Kidney tubule cell (primary cell): Measurements from ENCODE around the gene LSR.
"Not testable (repeated sequence)": the region's sequence is repeated elsewhere in the genome, so short reads cannot be mapped to it uniquely, and the experiment has no call there.

Source experiments
- DNase-seq: peaks from one replicate; pipeline ENCODE4 v3.0.0-alpha.2; 2018; ENCODE audit warnings: low spot score

Gene LSR

DNA sequence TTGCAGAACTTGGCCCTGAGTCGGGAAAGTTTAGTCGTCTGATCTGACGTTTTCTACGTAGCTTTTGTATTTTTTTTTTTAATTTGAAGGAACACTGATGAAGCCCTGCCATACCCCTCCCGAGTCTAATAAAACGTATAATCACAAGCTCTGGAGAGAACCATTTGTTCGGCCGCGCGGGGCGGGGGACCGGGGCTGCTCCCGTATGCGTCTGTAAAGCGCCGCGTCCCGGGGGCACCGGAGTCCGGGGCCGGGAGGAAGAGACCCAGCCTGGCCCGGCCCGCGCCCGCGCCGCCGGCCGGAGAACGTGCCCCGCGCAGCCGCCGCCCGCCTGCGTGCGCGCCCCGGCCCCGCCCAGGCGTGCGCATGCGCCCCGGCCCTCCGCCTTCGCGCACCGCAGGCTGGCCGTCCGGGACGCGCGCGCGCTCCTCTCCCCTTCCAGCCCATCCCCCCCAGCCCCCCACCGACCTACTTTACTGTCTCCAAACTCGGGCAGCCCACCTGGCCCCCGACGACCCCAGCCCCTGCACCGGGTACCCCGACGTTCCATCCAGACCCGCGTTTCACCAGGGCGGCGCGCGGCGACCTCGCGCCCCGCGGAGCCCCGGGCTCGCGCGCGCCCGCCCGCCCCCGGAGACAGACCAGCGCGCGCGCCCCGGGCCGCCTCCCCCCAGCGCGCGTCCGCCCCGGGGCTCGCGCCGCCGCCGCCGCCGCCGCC is 19.2 kb downstream of the LSR start:
- peak; percentile 83 for DNase-seq

DNA sequence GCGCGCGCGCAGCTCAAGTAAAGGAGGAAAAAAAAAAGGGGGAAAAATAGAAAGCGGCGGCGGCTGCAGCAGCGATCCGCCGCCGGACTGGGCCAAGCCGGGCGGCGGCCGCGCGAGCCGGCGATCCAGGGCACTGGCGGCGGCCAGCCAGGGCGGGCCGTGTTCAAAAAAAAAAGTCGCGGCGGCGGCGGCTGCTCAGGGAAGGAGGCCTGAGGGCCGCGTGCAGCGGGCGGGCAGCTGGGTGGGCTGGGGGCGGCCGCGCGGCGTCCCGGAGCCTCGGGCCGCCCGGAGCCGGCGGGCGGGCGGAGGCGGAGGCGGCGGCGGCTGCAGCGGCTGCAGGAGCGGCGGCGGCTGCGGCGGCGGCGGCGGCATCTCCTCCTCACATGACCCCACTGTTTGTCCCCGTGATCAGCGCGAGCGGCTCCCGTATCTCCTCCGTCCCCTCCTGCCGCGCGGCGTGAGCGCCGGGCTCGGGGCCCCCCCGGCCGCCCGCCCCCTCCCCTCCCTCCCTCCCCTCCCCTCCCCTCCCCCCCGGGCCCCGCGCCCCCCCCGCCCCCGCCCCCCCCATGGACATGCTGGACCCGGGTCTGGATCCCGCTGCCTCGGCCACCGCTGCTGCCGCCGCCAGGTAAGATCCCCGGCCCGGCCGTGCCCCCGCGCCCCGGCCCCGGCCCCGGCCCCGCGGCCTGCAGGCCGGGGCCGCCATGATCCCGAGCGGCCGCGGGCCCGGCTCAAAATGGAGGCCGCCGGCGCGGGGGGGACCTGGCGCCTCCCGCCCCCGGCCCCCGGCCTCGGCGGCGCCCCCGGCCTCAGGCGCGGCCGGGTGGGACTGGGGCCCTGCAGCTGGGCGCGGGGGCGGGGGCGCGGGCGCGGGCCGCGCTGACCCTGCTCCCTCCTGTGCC is 20.0 kb downstream of the LSR start, which contains the start of gene USF2:
Gene USF2 (plus strand): TSS at position 427 of the 902 bp plus-strand sequence. CDS start 140 bp downstream, at position 567.
- peak; percentile 72 for DNase-seq

DNA sequence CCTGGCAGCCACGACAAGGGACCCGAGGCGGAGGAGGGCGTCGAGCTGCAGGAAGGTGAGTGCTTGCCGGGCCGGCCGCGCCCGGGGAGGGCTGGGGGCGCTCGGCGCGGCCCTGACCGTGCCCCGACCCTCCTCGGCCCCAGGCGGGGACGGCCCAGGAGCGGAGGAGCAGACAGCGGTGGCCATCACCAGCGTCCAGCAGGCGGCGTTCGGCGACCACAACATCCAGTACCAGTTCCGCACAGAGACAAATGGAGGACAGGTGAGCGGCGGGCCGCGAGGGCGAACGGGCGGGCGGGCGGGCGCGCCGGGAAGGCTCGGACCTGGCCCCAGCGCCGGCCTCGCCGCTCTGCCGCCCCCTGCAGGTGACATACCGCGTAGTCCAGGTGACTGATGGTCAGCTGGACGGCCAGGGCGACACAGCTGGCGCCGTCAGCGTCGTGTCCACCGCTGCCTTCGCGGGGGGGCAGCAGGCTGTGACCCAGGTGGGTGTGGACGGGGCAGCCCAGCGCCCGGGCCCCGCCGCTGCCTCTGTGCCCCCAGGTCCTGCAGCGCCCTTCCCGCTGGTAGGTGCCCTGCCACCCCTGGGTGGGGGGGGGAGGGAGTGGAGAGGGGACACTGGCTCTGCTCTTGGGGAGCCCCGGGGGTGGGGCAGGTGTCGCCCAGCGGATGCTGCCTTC is 20.8 kb downstream of the LSR start:
- peak; percentile 90 for DNase-seq

DNA sequence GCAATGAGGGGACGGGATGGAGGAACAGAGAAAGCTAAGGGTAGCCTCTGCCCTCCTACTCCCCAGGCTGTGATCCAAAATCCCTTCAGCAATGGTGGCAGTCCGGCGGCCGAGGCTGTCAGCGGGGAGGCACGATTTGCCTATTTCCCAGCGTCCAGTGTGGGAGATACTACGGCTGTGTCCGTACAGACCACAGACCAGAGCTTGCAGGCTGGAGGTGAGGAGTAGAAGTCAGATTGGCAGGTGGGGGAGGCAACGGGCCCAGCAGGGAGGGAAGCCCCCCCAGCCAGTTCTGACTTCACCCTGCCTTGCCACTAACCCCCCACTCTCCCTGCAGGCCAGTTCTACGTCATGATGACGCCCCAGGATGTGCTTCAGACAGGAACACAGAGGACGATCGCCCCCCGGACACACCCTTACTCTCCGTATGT is 21.6 kb downstream of the LSR start:
- DNase-seq = no peak

DNA sequence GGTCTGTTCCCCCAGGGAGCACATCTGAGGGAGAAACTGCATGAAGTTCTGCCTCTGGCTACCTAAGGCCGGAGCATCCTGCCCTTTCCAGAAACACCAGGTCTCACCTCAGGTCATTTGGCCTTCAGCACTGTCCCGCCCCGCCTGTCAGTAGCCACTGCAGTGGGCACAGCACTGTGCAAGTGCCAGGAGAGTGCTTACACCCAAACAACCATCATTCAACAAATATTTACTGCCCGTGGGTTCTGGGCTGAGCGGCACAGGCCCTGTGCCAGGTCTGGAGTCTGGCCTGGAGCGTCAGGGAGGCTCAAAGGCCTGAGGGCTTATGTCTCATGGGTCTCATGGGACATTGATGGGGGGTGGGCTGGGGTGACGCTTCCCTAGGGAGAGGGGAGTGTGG is 22.7 kb downstream of the LSR start:
- no peak for DNase-seq

DNA sequence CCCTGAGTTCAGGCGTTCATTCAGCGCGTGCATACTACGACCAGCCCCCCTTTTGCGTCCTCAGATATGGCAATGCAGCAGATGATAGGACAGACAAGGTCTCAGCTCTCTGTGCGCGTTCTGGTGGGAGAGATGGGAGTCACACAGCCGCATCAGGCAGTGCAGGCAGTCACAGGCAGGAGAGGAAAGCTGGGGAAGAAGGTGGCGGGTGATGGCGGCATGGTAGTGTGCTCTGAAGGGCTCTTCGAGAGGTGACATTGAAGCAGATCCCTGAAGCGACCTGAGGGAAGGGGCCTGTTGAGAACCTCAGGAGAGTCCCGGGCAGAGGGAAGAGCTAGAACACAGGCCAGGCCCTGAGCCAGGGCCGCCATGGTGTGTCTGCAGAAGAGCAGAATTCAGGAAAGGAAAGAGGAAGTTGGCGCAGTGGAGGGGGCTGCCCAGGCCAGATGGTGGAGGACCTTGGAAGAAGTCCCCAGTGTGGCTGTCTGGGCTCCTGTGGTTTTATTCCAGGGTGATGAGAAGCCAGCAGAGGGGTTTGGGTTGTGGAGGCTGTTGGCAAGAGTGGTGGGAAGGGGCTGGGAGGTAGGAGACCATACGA is 23.4 kb downstream of the LSR start:
- no peak for DNase-seq

DNA sequence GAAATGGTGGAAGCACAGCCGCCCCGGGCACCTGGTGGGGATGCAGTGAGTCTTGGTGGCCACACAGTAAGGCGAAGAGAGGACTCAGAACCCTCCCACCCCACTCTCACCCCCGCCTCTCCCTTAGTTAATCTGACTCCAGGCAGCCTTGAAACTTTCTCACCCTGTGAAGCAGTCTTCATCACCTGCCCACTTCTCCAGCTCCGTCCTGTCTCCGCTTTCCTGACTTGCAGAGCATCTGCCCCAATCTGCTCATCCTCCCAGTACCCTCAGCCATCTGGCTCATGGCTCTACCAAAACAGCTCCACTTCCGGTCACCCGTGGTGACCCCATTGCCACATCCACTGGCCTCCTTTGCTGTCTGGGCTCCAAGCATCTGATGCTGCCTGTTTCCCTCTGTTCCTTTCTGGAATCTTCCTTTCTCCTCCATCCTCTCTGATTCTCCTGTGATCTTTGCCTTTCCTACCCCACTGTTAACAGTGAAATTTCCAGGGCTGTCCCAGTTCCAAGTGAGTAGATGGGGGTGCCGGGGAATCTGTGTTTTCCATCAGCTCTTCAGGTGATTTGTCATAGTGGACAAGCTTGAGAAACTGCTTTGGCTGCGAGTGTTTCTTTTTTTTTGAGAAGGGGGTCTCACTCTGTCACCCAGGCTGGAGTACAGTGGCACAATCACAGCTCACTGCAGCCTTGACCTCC is 24.3 kb downstream of the LSR start:
- DNase-seq = no peak

DNA sequence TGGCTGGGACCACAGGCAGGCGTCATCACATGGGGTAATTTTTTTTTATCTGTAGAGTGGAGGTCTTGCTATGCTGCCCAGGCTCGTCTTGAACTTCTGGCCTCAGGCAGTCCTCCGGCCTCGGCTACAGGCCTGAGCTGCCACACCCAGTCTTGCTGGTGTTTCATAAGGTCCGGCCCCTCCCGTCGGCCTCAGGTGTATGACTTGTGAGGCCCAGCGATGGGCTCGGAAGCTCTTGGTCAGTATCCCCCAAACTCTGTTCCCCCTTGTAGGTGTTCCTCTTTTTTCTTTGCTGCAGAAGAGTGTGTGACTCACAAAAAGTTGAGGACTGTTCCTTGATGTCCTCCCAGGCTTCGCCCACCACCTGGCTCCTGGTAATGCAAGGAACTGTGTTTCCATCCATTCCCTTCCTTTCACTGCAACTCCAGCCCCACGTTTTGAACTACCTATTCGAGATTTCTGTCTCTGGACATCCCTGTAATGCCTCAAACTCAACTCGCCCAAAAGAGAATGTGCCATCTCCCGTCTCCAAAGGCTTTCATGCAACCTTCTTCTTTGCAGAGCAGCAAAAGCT is 25.0 kb downstream of the LSR start:
- no peak for DNase-seq

DNA sequence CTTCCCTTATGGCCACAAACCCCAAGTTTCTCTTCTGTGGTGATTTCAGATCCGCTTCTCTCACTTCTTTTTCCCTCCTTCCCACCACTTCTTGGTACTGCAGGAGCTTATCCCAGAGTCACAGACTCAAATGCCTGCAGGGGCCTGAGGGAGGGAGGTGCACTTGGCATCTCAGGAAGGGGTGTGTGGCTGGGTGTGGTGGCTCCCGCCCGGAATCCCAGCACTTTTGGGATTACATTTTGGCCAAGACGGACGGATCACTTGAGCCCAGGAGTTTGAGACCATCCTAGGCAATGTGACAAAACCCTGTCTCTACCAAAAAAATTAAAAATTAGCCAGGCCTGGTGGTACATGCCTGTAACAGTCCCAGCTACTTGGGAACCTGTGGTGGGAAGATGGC is 25.5 kb downstream of the LSR start:
- DNase-seq = no peak

DNA sequence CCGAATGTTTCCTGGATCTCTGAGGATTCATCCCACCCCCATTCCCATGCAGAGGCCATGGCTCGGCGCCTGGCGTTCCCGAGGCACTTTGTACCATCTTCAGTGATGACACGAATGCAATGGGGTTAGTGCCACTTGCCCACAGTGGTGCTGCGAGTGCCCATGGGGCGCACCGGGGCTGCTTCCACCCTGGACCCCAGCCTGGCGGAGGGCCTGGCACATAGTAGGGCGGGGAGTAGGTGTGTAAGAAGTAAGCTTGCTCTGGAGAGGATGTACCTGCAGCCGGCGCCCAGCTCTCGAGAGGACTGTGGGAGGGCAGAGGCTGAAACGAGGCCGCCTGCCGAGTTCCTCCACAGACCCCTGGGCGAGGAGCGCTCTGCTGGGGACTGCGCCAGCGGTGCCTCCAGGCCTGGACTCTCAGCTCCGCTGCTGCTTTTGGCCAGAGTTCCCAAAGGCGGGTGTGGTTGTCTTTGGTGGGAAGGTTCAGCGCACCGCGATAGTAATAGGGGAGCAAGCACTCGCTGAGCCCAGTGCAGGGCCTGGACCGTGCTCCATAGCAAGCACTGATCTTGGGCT is 28.0 kb downstream of the LSR start:
- DNase-seq = no peak

DNA sequence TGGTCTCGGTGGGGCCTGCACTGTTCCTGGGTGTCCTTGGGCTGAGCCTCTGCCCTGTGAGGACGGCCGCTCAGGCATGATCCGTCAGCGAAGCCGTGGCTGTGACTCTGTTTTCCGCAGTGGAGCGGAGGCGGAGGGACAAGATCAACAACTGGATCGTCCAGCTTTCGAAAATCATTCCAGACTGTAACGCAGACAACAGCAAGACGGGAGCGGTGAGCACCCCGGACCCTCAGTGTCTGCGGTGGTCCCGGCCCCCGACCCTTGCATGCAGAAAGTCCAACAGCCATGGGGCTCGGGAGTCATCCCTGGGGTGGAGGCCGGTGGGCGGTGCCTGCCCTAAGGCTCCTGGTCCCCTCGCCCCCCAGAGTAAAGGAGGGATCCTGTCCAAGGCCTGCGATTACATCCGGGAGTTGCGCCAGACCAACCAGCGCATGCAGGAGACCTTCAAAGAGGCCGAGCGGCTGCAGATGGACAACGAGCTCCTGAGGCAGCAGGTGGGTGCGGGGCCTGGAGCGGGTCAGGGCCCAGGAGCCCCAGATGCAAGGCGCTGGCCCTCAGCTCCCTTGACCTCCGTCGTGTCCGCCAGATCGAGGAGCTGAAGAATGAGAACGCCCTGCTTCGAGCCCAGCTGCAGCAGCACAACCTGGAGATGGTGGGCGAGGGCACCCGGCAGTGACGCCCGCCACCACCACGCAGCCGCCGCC is 29.9 kb downstream of the LSR start:
- DNase-seq = no peak

DNA sequence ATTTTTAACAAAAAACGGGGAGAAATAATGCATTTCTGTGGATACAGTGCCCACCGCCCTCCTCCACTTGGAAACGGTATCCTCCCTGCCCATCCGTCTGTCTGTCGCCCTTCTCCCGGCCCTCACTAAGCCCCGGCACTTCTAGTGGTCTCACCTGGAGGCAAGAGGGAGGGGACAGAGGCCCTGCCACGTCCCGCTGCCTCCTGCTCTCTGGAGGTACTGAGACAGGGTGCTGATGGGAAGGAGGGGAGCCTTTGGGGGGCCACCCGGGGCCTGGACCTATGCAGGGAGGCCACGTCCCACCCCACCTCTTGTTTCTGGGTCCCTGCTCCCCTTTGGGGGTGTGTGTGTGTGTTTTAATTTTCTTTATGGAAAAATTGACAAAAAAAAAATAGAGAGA is 30.6 kb downstream of the LSR start:
- DNase-seq = no peak

DNA sequence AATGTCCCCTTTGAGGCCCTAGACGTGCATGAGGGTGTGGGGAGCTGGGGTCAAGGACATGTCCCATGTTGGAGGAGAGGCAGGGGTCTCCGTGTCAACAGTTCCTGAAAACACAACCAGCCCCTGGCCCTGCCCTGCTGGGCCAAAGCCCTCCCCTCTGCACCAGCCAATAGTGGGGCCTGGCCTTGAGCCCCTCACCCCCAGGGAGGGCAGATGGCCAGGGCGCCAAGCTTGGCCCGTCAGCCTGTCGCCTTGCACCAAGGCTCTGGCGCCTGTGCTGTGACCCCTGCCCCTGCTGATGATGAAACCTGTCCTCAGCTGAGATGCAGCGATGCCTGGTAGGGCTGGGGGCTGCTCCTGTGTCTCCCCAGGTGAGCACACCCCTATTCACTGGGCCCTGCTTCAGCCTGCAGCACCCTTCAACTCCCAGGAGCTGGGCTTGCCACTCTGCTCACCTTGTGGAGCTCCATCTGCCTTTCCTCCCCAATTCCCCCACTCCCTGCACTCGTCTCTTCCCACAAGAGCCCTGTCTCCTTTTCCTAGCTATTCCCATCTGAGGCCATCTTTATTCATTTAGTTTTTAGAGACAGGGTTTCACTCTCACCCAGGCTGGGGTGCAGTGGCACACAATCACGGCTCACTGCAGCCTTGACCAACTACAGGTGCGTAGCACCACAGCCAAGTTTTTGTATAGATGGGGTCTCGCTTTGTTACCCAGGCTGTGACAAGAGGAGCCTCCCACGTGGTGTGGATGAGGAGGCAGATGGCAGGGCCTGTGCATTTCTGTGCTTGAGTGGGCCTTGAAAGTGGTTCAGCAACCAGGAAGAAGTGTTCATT is 31.4 kb downstream of the LSR start:
- no peak for DNase-seq

DNA sequence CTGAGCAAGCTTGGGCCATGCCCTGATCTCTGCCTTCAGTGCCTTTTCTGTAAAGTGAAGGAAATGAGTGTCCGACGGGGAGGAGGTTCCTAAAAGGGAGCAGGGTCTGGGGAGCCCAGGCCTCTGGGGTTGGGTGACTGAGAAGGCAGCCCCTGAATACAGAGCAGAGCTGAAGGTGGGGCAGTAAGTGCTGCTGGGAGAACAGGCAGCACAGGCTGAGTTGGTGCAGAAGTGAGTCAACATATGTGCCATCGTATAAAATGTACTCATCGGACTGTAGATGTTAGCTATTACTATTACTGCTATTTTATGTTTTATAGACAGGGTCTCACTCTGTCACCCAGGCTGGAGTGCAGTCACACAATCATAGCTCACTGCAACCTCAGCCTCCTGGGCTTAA is 32.5 kb downstream of the LSR start:
- DNase-seq = no peak

DNA sequence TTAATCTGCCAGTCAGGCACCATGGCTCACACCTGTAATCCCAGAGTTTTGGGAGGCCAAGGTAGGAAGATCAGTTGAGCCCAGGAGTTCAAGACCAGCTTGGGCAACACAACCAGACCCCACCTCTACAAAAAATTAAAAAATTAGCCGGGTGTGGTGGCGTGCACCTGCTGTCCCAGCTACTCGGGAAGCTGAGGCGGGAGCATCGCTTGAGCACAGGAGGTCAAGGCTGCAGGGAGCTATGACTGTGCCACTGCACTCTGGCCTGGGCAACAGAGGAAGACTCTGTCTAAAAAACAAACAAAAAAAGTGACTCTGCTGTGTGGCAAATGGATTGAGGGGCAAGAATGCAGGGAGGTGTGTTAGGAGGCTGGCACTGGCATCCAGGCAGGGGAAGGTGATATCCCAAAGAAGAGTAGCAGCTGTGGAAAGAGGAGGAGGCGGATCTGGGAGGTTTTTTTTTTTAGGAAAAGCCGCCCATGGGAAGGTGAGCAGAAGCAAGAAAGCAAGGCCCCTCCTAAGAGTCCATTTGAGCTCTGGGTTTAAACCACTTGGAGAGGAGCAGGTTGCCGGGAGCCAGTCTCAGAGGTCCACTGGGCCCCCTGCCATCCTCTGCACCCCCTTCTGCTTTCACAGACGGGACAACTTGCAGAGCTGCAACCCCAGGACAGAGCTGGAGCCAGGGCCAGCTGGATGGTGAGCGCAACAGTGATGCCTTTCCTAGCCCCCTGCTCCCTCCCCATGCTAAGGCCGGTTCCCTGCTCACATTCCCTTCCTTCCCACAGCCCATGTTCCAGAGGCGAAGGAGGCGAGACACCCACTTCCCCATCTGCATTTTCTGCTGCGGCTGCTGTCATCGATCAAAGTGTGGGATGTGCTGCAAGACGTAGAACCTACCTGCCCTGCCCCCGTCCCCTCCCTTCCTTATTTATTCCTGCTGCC is 35.6 kb downstream of the LSR start:
- DNase-seq = no peak

DNA sequence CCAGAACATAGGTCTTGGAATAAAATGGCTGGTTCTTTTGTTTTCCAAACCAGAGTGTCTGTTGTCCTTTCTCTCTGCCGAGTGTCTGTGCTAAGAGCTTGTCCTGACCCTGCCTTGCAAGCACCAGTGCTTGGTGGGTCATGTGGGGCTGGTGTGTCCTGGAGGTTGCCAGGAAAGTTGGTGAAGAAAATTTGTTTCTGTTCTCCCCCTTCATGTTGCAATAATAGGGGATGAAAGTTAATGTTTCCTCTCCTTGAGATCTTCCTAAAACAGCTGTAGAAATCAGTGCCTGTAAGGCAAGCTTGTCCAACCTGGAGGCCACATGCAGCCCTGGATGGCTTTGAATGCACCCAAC is 36.3 kb downstream of the LSR start:
- no peak for DNase-seq

DNA sequence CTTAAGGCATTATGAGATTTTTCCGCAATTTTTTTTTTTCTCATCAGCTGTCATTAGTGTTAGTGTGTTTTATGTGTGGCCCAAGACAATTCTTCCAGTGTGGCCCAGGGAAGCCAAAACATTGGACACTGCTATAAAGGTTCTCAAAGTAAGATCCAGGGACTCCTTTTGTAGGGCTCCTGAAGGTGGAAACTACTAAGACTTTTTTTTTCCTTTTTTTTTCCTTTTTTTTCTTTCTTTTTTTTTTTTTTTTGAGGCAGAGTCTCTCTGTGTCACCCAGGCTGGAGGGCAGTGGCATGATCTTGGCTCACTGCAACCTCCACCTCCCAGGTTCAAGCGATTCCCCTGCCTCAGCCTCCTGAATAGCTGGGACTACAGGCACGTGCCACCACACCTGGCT is 36.7 kb downstream of the LSR start:
- DNase-seq = not testable (repeated sequence)

DNA sequence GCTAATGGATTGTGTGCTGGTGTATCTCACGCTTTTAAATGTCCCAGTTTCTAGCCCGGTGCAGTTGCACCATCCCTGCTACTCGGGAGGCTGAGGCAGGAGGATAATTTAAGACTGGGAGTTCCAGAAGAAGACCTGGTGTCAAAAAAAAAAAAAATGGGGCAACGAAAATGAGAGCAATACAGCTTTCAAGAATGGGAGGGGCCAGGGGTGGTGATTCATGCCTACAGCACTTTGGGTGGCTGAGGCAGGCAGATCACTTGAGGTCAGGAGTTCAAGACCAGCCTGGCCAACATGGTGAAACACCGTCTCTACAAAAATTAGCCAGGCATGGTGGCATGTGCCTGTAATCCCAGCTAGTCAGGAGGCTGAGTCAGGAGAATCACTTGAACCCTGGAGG is 37.3 kb downstream of the LSR start:
- DNase-seq = not testable (repeated sequence)
